Measurements from ENCODE around the gene ALAS1. TPM values are rescaled to one million over a fixed set of nuclear protein-coding genes. Genes with fewer than 3 reads are reported as not detected.

The ALAS1 gene
- total RNA-seq, 1 donor from 2014 or later = 123 TPM

GRCh38 chr3:52247409-52248164 lies 49.6 kb downstream of the ALAS1 start:
- peak overlapping the region; percentile 81 for H3K27ac Mint-ChIP-seq
- DNase-seq (ENCODE audit: low spot score) = no peak
- intact Hi-C loops (cut with micrococcal nuclease) = no loop called here
- peaks cover 51% of the 10 kb centered on the region for H3K4me1 Mint-ChIP-seq (ENCODE audit: low read depth)
- H3K4me3 Mint-ChIP-seq (ENCODE audit: low read depth) = peak overlapping the region; percentile 83
- H3K36me3 Mint-ChIP-seq (ENCODE audit: low read depth) = peaks cover 56% of the 10 kb centered on the region
- no peaks in the 10 kb centered on the region for H3K27me3 Mint-ChIP-seq (ENCODE audit: low read depth)
- H3K9me3 Mint-ChIP-seq = no peaks in the 10 kb centered on the region

GRCh38 chr3:52248165-52248541 lies 50.2 kb downstream of the ALAS1 start:
- H3K4me3 Mint-ChIP-seq (ENCODE audit: low read depth) = peak overlapping the region; percentile 59
- DNase-seq (ENCODE audit: low spot score) = no peak
- H3K27ac Mint-ChIP-seq = peak overlapping the region; percentile 81
- H3K27me3 Mint-ChIP-seq (ENCODE audit: low read depth) = no peaks in the 10 kb centered on the region
- intact Hi-C loops (cut with micrococcal nuclease) = no loop called here
- H3K36me3 Mint-ChIP-seq (ENCODE audit: low read depth) = peaks cover 62% of the 10 kb centered on the region
- no peaks in the 10 kb centered on the region for H3K9me3 Mint-ChIP-seq
- H3K4me1 Mint-ChIP-seq (ENCODE audit: low read depth) = peaks cover 55% of the 10 kb centered on the region

DNA sequence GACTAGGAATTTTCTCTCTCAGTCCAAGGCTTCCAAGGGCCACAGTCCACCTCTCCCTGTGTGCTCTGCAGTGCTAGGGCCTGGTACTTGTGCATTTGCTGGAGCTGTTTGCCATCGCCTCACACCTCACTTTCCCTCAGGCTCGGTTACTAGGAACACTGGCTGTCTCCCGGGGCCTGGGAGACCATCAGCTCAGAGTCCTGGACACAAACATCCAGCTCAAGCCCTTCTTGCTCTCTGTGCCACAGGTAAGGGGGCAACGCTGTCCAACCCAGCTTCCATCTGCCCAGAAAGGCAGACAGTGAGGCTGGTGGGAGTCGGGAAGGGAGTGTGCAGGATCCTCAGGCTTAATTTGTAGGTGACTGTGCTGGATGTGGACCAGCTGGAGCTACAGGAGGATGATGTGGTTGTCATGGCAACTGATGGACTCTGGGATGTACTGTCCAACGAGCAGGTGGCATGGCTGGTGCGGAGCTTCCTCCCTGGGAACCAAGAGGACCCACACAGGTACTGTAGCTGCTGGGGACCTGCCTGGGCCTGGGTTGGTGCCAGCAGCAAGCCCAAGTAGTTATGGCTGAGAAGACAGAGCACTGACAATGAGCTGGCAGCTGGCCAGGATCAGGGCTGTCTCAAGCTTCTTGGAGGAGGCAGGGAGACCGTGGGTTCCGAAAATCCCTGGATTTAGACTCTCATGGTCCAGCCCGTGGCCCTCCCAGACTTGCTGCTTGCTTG lies 51.0 kb downstream of the ALAS1 start:
- Mint-ChIP-seq H3K9me3 (no peaks in the 10 kb centered on the region), H3K4me1 (ENCODE audit: low read depth) (peaks cover 56% of the 10 kb centered on the region), H3K4me3 (ENCODE audit: low read depth) (no peak overlapping the region), H3K27me3 (ENCODE audit: low read depth) (no peaks in the 10 kb centered on the region), H3K36me3 (ENCODE audit: low read depth) (peaks cover 65% of the 10 kb centered on the region), H3K27ac (peak overlapping the region; percentile 81)
- DNase-seq (ENCODE audit: low spot score) = no peak
- intact Hi-C loops (cut with micrococcal nuclease) = no loop called here

DNA sequence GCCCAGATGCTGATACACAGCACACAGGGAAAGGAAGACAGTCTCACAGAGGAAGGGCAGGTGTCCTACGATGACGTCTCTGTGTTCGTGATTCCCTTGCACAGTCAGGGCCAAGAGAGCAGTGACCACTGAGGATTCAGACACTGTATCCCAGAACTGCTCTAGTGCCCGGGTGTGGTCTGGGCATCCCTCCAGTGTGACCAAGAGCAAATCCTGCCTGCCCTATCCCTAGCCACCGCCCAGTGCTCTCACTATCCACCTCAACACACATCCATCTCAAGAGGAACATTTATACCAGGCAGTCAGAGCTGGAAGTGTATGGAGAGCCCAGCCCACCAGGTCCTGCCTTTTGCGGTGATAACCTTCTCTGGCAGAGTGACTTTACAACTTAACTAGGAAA lies 51.7 kb downstream of the ALAS1 start:
- DNase-seq (ENCODE audit: low spot score) = no peak
- H3K27ac Mint-ChIP-seq = peak overlapping the region; percentile 47
- no peaks in the 10 kb centered on the region for H3K9me3 Mint-ChIP-seq
- H3K4me1 Mint-ChIP-seq (ENCODE audit: low read depth) = peaks cover 56% of the 10 kb centered on the region
- intact Hi-C loops (cut with micrococcal nuclease) = no loop called here
- no peak overlapping the region for H3K4me3 Mint-ChIP-seq (ENCODE audit: low read depth)
- no peaks in the 10 kb centered on the region for H3K27me3 Mint-ChIP-seq (ENCODE audit: low read depth)
- peaks cover 68% of the 10 kb centered on the region for H3K36me3 Mint-ChIP-seq (ENCODE audit: low read depth)

DNA sequence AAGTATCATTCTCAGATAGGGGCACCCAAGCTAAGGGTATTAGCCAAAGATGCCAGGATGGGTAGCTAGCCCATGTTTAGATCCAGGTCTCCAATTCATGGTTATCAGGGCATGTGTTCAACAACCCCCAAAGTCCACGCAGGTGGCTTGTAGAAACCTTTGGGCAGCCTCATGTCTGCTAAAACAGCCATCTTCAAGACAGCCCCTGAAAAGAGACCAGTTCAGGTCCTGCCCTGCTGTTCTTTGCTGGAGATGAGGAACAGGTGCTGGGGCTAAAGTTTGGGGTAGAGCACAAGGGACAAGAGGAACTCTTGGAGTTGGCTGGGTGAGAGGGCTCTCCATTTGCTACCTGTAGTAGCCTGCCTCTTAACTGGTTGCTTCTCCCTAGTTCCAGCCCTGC lies 52.2 kb downstream of the ALAS1 start:
- Mint-ChIP-seq H3K27me3 (ENCODE audit: low read depth) (no peaks in the 10 kb centered on the region), H3K4me3 (ENCODE audit: low read depth) (no peak overlapping the region), H3K27ac (peak overlapping the region; percentile 47), H3K9me3 (no peaks in the 10 kb centered on the region), H3K4me1 (ENCODE audit: low read depth) (peaks cover 55% of the 10 kb centered on the region), H3K36me3 (ENCODE audit: low read depth) (peaks cover 71% of the 10 kb centered on the region)
- intact Hi-C loops (cut with micrococcal nuclease) = no loop called here
- no peak for DNase-seq (ENCODE audit: low spot score)

- H3K4me1 Mint-ChIP-seq (ENCODE audit: low read depth) = peaks cover 69% of the 10 kb centered on the region
- peak overlapping the region; percentile 98 for H3K27ac Mint-ChIP-seq
- peak overlapping the region; percentile 77 for H3K4me3 Mint-ChIP-seq (ENCODE audit: low read depth)
- H3K36me3 Mint-ChIP-seq (ENCODE audit: low read depth) = peaks cover 84% of the 10 kb centered on the region
- no peaks in the 10 kb centered on the region for H3K27me3 Mint-ChIP-seq (ENCODE audit: low read depth)
- H3K9me3 Mint-ChIP-seq = no peaks in the 10 kb centered on the region
- peak; percentile 83 for DNase-seq (ENCODE audit: low spot score)
- intact Hi-C loops (cut with micrococcal nuclease) = loop anchor here (1.0 kb wide), 3 partner anchors 12 to 24 kb away; no protein-coding TSS in a partner anchor
Observed at GRCh38 chr3:52253314-52254304, 55.6 kb downstream of the ALAS1 start.

DNA sequence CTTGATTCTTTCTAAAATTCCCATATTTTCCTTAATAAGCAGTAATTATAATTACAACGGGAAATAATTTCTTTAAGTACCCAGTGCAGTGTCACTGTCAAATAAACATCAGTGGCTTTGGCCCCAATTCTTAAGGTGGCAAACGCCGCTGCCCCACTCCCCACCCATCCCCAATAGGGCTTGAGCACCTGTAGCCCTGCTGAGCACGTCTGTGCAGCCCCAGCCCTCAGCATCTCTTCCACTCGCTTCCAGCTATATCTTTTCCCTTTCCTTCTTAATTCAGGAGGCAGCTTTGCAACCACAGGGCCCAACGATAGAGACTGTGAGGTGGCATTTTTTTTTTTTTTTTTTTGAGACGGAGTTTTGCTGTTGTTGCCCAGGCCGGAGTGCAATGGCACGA lies 56.6 kb downstream of the ALAS1 start:
- peaks cover 73% of the 10 kb centered on the region for H3K4me1 Mint-ChIP-seq (ENCODE audit: low read depth)
- peaks cover 88% of the 10 kb centered on the region for H3K36me3 Mint-ChIP-seq (ENCODE audit: low read depth)
- H3K27me3 Mint-ChIP-seq (ENCODE audit: low read depth) = no peaks in the 10 kb centered on the region
- DNase-seq (ENCODE audit: low spot score) = no peak
- no peaks in the 10 kb centered on the region for H3K9me3 Mint-ChIP-seq
- intact Hi-C loops (cut with micrococcal nuclease) = no loop called here
- H3K4me3 Mint-ChIP-seq (ENCODE audit: low read depth) = peak overlapping the region; percentile 27
- peak overlapping the region; percentile 98 for H3K27ac Mint-ChIP-seq

- peak overlapping the region; percentile 60 for H3K27ac Mint-ChIP-seq
- H3K4me3 Mint-ChIP-seq (ENCODE audit: low read depth) = no peak overlapping the region
- no peaks in the 10 kb centered on the region for H3K9me3 Mint-ChIP-seq
Observed at GRCh38 chr3:52256159-52256558, 58.2 kb downstream of the ALAS1 start.

DNA sequence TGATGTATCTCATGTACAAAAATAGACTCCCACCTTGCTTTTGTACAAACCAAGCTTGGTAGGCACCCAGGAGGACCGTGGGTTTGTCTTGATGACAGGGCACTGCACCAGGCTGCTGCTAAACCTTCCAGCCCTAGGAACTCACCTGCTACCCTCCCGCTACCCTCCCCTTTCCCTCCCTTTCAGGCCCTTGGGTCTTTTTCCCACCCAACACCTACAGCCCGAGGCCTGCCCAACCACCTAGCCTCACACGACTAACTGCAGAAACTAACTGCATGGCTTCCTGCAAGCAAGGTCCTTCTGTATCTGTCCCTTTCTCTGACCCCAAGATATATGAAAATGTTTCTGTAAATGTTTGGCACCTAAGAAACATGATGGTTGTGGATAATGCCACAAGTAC lies 58.7 kb downstream of the ALAS1 start:
- intact Hi-C loops (cut with micrococcal nuclease) = no loop called here
- Mint-ChIP-seq H3K4me1 (ENCODE audit: low read depth) (peaks cover 76% of the 10 kb centered on the region), H3K9me3 (no peaks in the 10 kb centered on the region)

More at GRCh38 chr3:52256159-52256558, 58.2 kb downstream of the ALAS1 start:
- peaks cover 92% of the 10 kb centered on the region for H3K36me3 Mint-ChIP-seq (ENCODE audit: low read depth)
- intact Hi-C loops (cut with micrococcal nuclease) = no loop called here
- H3K4me1 Mint-ChIP-seq (ENCODE audit: low read depth) = peaks cover 72% of the 10 kb centered on the region
- no peak for DNase-seq (ENCODE audit: low spot score)
- no peaks in the 10 kb centered on the region for H3K27me3 Mint-ChIP-seq (ENCODE audit: low read depth)

DNA sequence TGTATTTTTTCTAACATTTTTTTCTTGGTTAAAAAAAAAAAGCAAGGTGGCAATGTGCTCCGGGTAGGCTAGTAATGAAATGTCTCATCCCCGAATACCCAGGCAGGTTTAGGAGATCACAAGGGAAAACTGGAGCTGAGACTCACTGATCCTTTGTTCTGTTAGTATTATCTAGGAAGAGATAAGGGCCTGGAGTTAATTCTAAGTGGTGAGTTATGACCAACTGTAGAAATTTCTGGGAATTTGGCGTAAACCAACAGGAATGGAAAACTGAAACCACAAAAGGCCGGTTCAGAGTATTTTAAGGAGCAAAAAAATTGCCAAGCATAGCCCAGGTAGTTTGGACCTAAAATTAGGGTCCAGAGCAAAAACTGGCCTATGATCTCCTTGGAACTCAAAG lies 60.0 kb downstream of the ALAS1 start:
- intact Hi-C loops (cut with micrococcal nuclease) = no loop called here
- DNase-seq (ENCODE audit: low spot score) = no peak

More for the DNA sequence above, 58.7 kb downstream of the ALAS1 start:
- H3K4me3 Mint-ChIP-seq (ENCODE audit: low read depth) = no peak overlapping the region
- peak overlapping the region; percentile 60 for H3K27ac Mint-ChIP-seq
- no peaks in the 10 kb centered on the region for H3K27me3 Mint-ChIP-seq (ENCODE audit: low read depth)
- no peak for DNase-seq (ENCODE audit: low spot score)
- H3K36me3 Mint-ChIP-seq (ENCODE audit: low read depth) = peaks cover 96% of the 10 kb centered on the region

GRCh38 chr3:52259035-52259434 lies 61.1 kb downstream of the ALAS1 start:
- no peak for DNase-seq (ENCODE audit: low spot score)
- Mint-ChIP-seq H3K36me3 (ENCODE audit: low read depth) (peaks cover 95% of the 10 kb centered on the region), H3K27me3 (ENCODE audit: low read depth) (no peaks in the 10 kb centered on the region), H3K9me3 (no peaks in the 10 kb centered on the region), H3K27ac (peak overlapping the region; percentile 61), H3K4me1 (ENCODE audit: low read depth) (peaks cover 79% of the 10 kb centered on the region), H3K4me3 (ENCODE audit: low read depth) (no peak overlapping the region)
- intact Hi-C loops (cut with micrococcal nuclease) = no loop called here

More for the DNA sequence above, 60.0 kb downstream of the ALAS1 start:
- peaks cover 82% of the 10 kb centered on the region for H3K4me1 Mint-ChIP-seq (ENCODE audit: low read depth)
- peaks cover 97% of the 10 kb centered on the region for H3K36me3 Mint-ChIP-seq (ENCODE audit: low read depth)
- H3K9me3 Mint-ChIP-seq = no peaks in the 10 kb centered on the region
- H3K4me3 Mint-ChIP-seq (ENCODE audit: low read depth) = no peak overlapping the region
- no peaks in the 10 kb centered on the region for H3K27me3 Mint-ChIP-seq (ENCODE audit: low read depth)
- H3K27ac Mint-ChIP-seq = peak overlapping the region; percentile 15

DNA sequence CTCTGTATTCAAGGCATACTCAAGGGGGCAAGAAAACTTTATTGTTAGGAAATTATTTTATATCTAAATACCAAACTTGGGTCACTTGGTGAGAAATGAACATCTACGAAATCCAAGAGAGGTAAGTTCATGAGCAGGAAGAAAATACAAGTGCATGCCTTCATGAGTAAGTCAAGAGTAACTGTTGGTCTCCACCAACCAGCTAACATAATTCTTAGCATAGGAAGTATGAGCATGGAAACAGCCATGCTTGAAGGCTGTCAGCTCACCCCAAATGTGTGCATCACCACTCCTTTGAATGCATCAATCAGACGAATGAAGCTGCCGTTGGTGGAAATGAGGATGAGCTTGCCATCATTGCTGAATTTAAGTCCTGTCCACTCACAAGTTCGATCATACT lies 61.5 kb downstream of the ALAS1 start:
- no peak overlapping the region for H3K4me3 Mint-ChIP-seq (ENCODE audit: low read depth)
- H3K36me3 Mint-ChIP-seq (ENCODE audit: low read depth) = peaks cover 96% of the 10 kb centered on the region
- peak overlapping the region; percentile 61 for H3K27ac Mint-ChIP-seq
- intact Hi-C loops (cut with micrococcal nuclease) = no loop called here
- H3K27me3 Mint-ChIP-seq (ENCODE audit: low read depth) = no peaks in the 10 kb centered on the region
- no peak for DNase-seq (ENCODE audit: low spot score)
- H3K9me3 Mint-ChIP-seq = no peaks in the 10 kb centered on the region
- H3K4me1 Mint-ChIP-seq (ENCODE audit: low read depth) = peaks cover 79% of the 10 kb centered on the region
